NOMO-1 (cell line): Measurements from ENCODE around the gene RBM47.
A peak's percentile ranks its signal among the peaks of the same experiment; 100 is the strongest.

Experiments
- DNase-seq, 2 experiments: peaks; one replicate each; lab custom pipeline; 2025; ENCODE audit not compliant: unreplicated experiment in 2 of 2; lab: John Stamatoyannopoulos, UW

The RBM47 gene

GRCh38 chr4:40626183-40626990 lies 3.3 kb downstream of the RBM47 start:
- peak in 1 of 2 experiments; percentile 19 for DNase-seq

- no peak for DNase-seq
Measured at GRCh38 chr4:40623707-40624106, 6.0 kb downstream of the RBM47 start.

DNA sequence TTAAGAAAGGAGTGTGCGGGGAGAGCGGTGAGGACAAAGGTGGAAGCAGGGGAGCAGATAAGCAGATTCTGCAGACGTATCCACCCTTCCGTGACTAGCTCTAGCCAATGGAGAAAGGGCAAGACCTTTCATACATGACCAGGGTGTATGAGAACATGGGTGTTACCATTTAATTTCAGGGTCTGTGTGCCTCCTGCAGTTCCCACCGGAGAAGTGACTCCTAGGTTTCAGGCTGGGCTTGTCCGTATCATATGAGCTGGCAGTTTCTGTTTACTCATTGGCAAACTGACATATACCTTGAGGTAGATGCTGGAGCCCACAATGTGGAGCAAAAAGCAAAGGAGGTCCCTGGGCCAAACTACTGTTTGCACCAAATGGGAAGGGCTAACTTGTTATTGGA lies 6.8 kb downstream of the RBM47 start:
- DNase-seq = no peak

DNA sequence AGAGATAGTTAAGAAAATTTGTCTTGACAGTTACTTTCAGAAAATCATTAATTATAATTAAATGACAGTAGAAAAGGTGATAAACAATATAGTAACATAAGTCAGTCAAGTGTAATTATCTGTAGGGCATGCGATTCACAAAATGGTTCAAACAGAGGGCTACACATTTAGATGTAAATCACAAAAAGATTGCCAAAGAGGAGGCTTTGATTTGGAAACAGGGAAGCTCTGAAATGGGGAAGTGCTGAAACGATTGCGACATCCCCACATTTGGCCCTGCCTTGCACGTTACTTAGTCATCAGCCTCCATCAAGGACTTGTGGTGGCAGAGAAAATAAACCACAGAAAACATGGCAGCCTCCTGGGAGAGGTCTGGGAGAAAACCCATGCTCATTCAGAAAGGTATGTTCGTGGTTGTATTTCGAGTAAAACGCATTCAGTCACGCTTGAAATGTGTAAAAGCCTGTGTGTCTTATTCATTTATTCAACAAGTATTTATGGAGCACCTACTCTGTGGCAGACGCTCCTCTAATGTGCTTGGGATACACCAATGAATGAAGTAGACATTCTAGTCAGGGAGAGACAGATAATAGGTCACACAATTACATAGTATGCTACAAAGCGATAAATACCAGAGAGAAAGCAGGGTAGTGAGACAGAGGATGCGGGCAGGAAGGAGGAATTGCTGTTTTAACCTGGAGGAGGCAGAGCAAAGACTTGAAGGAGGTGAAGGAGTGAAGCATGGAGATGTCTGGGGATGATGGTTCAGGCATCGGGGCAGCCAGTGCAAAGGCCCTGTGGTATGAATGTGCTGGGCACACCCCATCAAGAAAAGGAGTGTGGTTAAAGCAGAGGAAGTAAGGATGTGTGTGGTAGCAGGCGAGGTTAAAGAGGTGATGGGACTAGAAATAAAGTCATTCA lies 7.8 kb downstream of the RBM47 start:
- DNase-seq = peak; percentile 91 to 100

DNA sequence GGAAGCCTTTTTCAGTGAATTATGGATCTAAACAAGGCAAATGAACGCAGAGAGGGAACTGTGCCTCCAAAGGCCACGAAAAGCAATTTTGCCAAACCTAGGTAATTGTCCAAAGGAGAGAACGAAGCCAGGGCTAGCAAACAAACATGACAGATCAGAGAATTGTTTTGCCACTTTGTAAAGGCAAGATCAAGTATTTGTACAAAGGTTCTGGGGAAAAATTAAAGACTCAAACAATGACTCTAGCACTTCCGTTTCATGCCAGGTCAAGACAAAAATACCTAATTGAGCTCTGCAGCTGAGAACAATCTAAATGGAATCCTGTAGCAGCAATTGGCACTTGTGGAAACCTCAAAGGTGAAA lies 8.5 kb downstream of the RBM47 start:
- DNase-seq = peak; percentile 52 to 73

DNA sequence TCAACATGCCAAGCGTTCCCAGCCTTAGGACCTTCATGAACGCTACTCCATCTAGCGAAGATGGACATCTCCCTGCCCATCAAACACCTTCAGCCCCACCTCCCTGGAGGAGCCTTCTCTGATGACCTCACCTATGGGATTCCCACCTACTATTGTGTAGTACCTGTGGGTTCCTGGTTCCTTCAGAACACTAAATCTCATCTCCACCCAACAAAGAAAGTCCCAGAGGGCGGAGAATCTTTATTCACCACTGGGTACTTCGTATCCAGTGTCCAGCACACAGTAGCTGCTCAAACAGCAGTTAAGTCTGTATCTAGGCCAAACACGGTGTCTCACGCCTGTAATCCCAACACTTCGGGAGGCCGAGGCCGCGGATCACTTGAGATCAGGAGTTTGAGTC lies 10.1 kb downstream of the RBM47 start:
- DNase-seq = no peak

DNA sequence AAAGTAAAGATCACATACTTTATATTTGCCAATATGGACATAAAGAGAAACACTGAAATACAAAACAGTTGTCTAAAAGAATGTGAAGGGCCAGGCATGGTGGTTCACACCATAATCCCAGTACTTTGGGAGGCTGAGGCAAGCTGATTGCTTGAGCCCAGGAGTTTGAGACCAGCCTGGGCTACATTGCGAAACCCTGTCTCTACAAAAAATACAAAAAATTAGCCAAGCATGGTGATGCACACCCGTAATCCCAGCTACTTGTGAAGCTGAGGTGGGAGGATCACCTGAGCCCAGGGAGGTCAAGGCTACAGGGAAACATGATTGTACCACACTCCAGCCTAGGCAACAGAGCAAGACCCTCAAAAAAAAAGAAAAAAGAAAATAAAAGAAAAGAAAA lies 11.8 kb downstream of the RBM47 start:
- DNase-seq = no peak

GRCh38 chr4:40614031-40614430 lies 15.6 kb downstream of the RBM47 start:
- no peak for DNase-seq

GRCh38 chr4:40613456-40613855 lies 16.2 kb downstream of the RBM47 start:
- DNase-seq = no peak

DNA sequence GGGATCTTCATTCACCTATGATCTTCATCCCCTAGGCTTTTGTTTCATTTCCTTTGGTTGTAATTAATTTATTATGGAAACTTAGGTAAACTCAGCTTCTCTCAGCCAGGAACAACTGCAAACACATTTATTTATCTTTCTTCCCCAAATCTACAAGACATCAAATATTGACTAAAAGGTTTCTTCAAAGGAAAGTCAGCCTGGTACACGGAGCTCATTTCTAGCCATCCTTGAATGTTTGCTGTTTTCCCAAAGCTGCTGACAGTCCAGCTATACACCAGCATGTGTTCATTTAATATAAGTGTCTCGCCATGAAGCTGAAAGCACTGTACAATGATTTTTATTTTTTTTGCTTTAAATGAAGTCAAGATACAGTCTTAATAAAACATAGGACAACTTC lies 16.8 kb downstream of the RBM47 start:
- no peak for DNase-seq

- DNase-seq = no peak
Measured at GRCh38 chr4:40612283-40612682, 17.4 kb downstream of the RBM47 start.

DNA sequence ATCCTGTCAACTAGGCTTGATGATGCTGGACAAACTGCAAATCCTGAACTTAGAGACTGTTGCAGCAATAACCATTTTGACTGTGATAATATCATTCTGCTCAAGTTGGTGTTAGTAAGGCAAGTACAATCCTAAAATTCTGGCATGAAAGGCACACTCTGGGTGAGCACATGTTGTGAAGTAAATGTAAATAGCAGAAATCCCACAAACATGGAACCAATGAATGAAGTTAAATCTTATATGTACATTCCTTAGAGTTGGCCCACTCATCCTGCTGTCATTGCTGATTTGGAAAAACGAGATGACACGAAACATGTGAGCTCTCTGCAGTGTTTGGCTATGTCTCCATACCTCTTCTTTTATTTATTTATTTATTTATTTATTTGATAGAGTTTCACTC lies 21.0 kb downstream of the RBM47 start:
- no peak for DNase-seq

- no peak for DNase-seq
Measured at GRCh38 chr4:40607221-40607620, 22.4 kb downstream of the RBM47 start.

DNA sequence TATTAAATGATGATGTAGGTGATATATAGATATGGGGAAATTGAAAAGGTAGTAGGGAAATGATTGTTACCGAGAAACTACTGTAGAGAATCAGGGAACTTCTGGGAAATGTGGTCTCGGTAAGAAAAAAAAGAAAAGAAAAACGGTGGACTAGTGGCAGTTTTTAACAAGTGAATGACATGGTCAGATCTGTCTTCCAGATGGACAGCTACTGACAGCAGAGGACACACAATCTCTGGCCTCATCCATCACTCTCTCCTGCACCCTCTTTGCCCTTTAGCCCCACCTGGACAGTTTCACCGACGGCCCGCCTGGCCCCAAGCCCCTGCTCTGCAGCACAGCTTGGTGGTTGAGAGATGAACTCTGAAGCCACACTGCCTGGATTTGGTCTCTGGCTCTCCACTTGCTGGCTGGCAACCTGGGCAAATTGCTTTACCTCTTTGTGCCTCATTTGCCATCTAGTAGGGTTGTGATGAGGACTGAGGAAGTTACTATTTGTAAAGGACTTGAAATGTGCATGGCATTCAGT lies 23.4 kb downstream of the RBM47 start:
- no peak for DNase-seq

- DNase-seq = no peak
Measured at GRCh38 chr4:40603281-40603680, 26.4 kb downstream of the RBM47 start.

DNA sequence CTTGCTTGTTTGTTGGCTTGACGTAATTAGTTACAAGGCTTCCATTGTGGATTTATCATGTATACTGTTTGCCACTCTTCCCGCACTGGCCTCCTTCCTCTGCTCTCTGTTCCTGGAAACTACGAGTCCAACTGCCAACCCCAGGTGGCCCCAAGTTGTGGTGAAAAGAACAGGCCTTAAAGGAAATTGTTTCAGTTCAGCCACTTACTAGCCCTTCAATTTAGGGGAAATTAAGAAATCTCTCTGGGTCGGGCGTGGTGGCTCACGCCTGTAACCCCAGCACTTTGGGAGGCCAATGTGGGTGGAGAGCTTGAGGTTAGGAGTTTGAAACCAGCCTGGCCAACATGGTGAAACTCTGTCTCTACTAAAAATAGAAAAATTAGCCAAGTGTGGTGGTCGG lies 28.0 kb downstream of the RBM47 start:
- DNase-seq = peak; percentile 83 to 86

DNA sequence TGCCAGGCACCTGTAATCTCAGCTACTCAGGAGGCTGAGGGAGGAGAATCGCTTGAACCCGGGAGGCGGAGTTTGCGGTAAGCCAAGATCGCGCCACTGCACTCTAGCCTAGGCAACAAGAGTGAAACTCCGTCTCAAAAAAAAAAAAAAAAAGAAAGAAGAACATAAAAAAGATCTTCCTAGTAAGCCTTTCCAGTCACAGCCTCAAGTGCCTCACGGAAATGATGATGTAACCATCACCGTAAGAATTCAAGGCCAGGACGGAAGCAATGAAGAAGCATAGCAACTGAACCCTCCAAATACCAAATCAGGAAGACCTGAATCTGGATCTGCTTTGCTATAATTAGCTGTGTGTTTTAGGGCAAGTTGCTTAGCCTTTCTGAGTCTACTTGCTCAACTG lies 28.8 kb downstream of the RBM47 start:
- peak; percentile 86 to 94 for DNase-seq

DNA sequence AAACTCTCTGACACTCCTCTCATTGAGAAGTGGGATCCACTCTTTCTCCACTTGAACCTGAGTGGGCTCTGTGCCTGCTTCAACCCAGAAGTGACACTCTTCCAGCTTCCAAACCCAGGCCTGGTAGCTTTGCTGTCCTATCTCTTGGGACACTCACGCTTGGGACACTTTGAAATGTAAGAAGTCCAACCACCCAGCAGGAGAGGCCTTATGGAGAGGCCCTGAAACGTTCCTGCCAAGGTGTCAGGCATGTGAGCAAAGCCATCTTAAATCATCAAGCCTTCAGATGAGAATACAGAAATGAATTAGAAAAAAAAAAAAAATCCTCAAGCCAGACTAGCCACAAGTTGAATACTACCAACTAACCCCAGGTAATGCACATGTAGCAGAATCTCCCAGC lies 30.2 kb downstream of the RBM47 start:
- DNase-seq = no peak

DNA sequence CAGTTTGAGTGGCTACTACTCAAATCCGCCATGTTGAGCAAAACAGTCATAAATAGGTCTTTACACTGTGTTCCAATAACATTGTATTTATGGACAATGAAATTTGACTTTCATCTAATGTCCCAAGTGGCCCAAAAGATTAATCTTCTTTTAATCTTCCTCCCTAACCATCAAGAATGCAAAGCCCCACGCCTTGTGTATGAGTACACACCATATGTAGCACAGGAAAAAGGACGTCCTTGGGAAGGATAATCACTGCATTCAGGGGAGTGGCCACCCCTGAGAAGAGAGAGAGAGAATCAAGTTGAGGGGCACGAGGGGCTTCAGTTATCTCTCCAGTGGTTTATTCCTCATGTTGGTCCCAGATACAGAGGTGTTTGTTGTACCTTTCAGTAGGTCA lies 33.1 kb downstream of the RBM47 start:
- DNase-seq = no peak

GRCh38 chr4:40595981-40596380 lies 33.7 kb downstream of the RBM47 start:
- no peak for DNase-seq

- DNase-seq = no peak
Measured at GRCh38 chr4:40594261-40595178, 35.1 kb downstream of the RBM47 start.
